A549 treated with AZD9567 at 1 μM for 4 hours (cell line): ENCODE data around the gene CREBBP. TPM values are rescaled to one million over a fixed set of nuclear protein-coding genes. Genes with fewer than 3 reads are reported as not detected.

Experiments used
- total RNA-seq: library from RNA; stranded (reverse); fragments of 200-300 nt; extraction: Qiagen RNA extraction; gene quantifications from 5 replicates; pipeline ENCODE4 v1.2.3, GENCODE V29; 2022; ENCODE audit not compliant: insufficient read depth

Gene CREBBP
- 11.9 to 16.4 TPM (median 15.9 TPM) in 5 replicates for total RNA-seq

DNA sequence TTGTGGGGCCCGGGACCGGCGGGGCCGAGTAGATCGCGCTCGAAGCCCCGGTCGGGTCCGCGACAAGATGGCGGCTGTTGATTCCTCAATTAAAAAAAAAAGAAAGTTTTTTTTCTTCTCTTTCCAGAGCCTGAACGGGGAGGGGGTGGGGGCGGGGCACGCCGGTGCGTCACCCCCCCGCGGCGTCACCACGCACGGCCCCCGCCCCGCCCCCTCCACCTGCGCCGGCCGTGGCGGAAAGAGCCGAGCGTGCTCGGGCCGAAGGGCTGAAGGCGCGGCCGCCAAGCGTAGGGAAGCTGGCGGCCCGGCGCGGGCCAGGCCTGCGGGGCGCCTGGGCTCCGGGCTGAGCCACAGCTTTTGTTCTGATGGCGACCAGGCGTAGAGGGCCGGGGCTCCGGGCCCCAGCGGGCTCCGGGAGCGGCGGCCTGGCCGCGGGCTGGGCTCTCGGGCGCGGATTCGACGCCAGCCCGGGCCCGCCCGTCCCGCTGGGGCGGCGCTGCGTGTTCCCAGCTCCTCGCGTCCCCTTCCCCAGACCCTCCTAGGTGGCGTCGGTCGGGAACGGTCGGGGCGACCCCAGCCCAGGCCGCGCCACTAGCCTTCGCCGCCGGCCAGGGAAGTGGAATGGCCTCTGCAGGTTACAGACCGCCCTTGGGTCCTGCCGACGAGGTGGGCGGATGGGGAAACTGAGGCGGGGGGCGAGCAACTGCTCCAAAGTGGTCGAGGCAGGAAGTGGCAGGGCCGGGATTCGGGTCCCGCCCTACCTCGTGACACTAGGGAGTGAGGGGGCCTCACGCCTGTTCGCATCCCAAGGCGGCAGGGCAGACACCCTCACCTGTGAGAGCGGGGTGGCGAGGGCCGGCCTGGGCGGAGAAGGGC, at the start of gene CREBBP:
CREBBP (minus strand) TSS at position 91 of the 876 bp plus-strand sequence. CDS start 797 bp downstream, outside the sequence.

DNA sequence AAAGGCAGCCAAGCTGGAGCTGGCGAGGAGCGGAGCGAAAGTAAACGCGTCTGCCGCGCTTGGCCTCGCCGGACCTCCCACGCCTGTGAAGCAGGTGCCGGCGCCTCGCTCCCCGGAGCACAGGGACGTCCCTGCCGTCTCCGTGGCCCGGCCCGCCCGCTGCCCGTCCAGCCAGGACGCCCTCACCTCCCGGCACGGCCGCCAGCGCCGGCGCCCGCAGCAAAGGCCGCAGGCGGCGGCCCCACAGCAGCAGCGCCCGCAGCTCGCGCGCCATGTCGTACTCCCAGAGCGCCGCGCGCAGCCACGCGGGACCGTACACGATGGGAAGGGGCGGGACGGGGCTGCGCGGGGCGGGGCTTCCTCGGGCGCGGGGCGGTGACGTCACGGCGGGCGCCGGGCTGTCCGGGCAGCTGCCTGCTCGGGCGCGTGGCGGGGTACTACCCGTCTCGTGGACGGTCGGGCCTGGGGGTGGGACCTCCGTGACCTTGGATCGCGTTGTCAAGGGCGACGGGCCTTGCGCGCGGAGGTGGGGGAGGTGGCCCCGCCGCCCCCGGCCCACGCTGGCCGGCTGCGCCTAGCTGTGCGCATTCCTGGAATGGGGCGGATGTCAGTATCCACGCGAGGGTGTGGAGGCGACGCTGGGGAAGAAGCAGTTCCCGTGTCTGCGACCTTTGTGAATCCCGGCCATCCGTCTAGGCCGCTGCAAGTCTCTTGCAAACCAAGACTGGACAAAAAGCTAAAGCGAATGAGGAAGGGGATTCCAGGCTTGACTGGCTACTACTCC, 163.1 kb downstream of the CREBBP start, which contains the start of gene TRAP1:
TRAP1 (minus strand) TSS at position 290 of the 784 bp plus-strand sequence; CDS start at position 274, 16 bp downstream.

Other genes starting within 250 kb of the CREBBP start
- gene DNASE1, start 226.0 kb downstream of the CREBBP start, total RNA-seq, result 0.88 to 4.5 TPM (median 4.5 TPM) in 5 replicates
- gene TRAP1, start 163.2 kb downstream of the CREBBP start, total RNA-seq, result 129 to 171 TPM (median 145 TPM) in 5 replicates
- 6.3 to 7.3 TPM (median 6.6 TPM) in 5 replicates for gene ADCY9, start 235.7 kb upstream of the CREBBP start, total RNA-seq